K562 (cell line): Measurements from ENCODE around the gene ZCCHC24. TPM values are rescaled to one million over a fixed set of nuclear protein-coding genes. Genes with fewer than 3 reads are reported as not detected.

ENCODE experiments used
- ATAC-seq: fragments of 200-7000 bp; cut with Tn5 transposase; 3 replicates; pipeline ENCODE4 v1.9.1; 2020; ENCODE audit warnings: moderate library complexity
- BruUV-seq: library from RNA; stranded (reverse); fragments of 400-500 nt; replicated peaks from 2 replicates; lab custom pipeline; 2021; lab: Mats Ljungman, UMichigan
- CTCF ChIA-PET: fragments of 300-600 bp; formaldehyde crosslinking; extraction: SDS; loops from one replicate; lab custom pipeline; 2021; ENCODE audit warnings: low intra/inter-chr PET ratio; lab: Yijun Ruan, JAX
- POLR2A ChIA-PET: fragments of 300-600, 350-650 bp; sonication (Branson Sonifier 250); formaldehyde crosslinking; extraction: SDS; loops from one replicate; lab custom pipeline; 2021; ENCODE audit warnings: antibody characterized with exemption, inconsistent platforms; lab: Yijun Ruan, JAX
- DNase-seq, 4 experiments: peaks; one replicate each; pipeline versions ENCODE4 v3.0.0 to v3.0.0-alpha.2; 2011 to 2018; ENCODE audit warnings: low spot score in 3 of 4, mixed read lengths in 3 of 4; ENCODE audit errors: extremely low read depth in 1 of 4
- FAIRE-seq: peaks from 2 replicates; lab custom pipeline; 2011; peaks lifted over from hg19 to GRCh38; lab: Jason Lieb, UNC
- H2AFZ ChIP-seq: 2 replicates; pipeline ENCODE4 v1.6.0; 2011; ENCODE audit warnings: low read depth, low read length, control low read depth, inconsistent platforms
- H3K27ac ChIP-seq: fragments of 200-600 bp; 3 replicates; pipeline ENCODE4 v1.8.0; 2011; ENCODE audit warnings: low read depth, mild to moderate bottlenecking, control low read depth, inconsistent platforms, low read length, moderate library complexity, mixed read lengths; ENCODE audit errors: extremely low read depth
- H3K27me3 ChIP-seq, 2 experiments: fragments of 300-600 bp in 1 of 2; 2 replicates in 1 of 2; 3 replicates in 1 of 2; pipeline versions ENCODE4 v1.6.0 to v1.8.0; 2011; ENCODE audit warnings: inconsistent platforms in 2 of 2, low read length in 2 of 2, mild to moderate bottlenecking in 1 of 2, mixed read lengths in 1 of 2, moderate library complexity in 1 of 2; ENCODE audit not compliant: control insufficient read depth in 2 of 2, insufficient read depth in 2 of 2
- H3K36me3 ChIP-seq: fragments of 300-600 bp; 3 replicates; pipeline ENCODE4 v1.8.0; 2011; ENCODE audit warnings: mild to moderate bottlenecking, low read length, inconsistent platforms; ENCODE audit not compliant: control insufficient read depth, insufficient read depth
- H3K4me1 ChIP-seq, 2 experiments: fragments of 200-600 bp in 1 of 2; replicated peaks in 1 of 2; 2 replicates in 1 of 2; 3 replicates in 1 of 2; pipeline versions ENCODE4 v1.5.1 to v1.8.0; 2011; ENCODE audit warnings: inconsistent platforms in 2 of 2, low read length in 2 of 2, mild to moderate bottlenecking in 1 of 2, mixed read lengths in 1 of 2, moderate library complexity in 1 of 2; ENCODE audit not compliant: control insufficient read depth in 2 of 2, insufficient read depth in 2 of 2
- H3K4me2 ChIP-seq: 2 replicates; pipeline ENCODE4 v1.6.1; 2011; ENCODE audit warnings: low read length, control low read depth, inconsistent platforms, mixed read lengths; ENCODE audit not compliant: insufficient read depth
- H3K4me3 ChIP-seq: fragments of 200-600 bp; sonication (generic), shearing (Covaris generic); 2 replicates; pipeline ENCODE4 v1.5.1; 2016; ENCODE audit warnings: control low read depth, inconsistent platforms
- H3K79me2 ChIP-seq: fragments of 200-600 bp; 3 replicates; pipeline ENCODE4 v1.8.0; 2011; ENCODE audit warnings: low read length, inconsistent platforms; ENCODE audit not compliant: control insufficient read depth, insufficient read depth
- H3K9ac ChIP-seq, 2 experiments: 2 replicates each; pipeline versions ENCODE4 v1.6.0 to v1.6.1; 2011; ENCODE audit warnings: low read depth in 2 of 2, low read length in 2 of 2, control low read depth in 1 of 2, inconsistent platforms in 1 of 2, mild to moderate bottlenecking in 1 of 2, mixed read lengths in 1 of 2; ENCODE audit not compliant: insufficient read depth in 1 of 2
- H3K9me1 ChIP-seq: one replicate; pipeline ENCODE4 v1.6.0; 2011; ENCODE audit warnings: inconsistent platforms, mild to moderate bottlenecking, low read length, moderate library complexity; ENCODE audit not compliant: control insufficient read depth, insufficient read depth
- H3K9me3 ChIP-seq: replicated peaks from 2 replicates; pipeline ENCODE4 v1.5.1; 2011; ENCODE audit warnings: low read depth, low read length, inconsistent platforms; ENCODE audit not compliant: control insufficient read depth, insufficient read depth
- H4K20me1 ChIP-seq: replicated peaks from 2 replicates; pipeline ENCODE4 v1.6.1; 2011; ENCODE audit warnings: low read length, inconsistent platforms, mixed read lengths; ENCODE audit not compliant: control insufficient read depth, insufficient read depth
- CAMTA2 ChIP-seq: fragments of 250-450 bp; sonication (Bioruptor Pico); conservative IDR thresholded peaks from 2 replicates; pipeline ENCODE4 v1.5.1; 2022
- ETV6 ChIP-seq, 3 experiments: fragments of 150-350 bp in 1 of 3; sonication (generic) in 1 of 3; formaldehyde crosslinking in 1 of 3; IDR thresholded peaks; 2 replicates each; pipeline versions ENCODE4 v1.6.1 to v1.8.0; 2014 to 2022; ENCODE audit warnings: borderline replicate concordance in 2 of 3, low read depth in 2 of 3, antibody characterized with exemption in 1 of 3, low read length in 1 of 3, mild to moderate bottlenecking in 1 of 3, missing genetic modification reagents in 1 of 3
- FOXA1 ChIP-seq: fragments of 450-650 bp; IDR thresholded peaks from 2 replicates; pipeline ENCODE4 v1.6.1; 2016; ENCODE audit warnings: mild to moderate bottlenecking, borderline replicate concordance
- FOXK2 ChIP-seq, 2 experiments: fragments of 450-650 bp; IDR thresholded peaks in 1 of 2; conservative IDR thresholded peaks in 1 of 2; 2 replicates each; pipeline ENCODE4 v1.6.1; 2016; ENCODE audit warnings: low read depth in 2 of 2, mild to moderate bottlenecking in 1 of 2
- GABPA ChIP-seq: fragments of 200-800 bp; sonication (Bioruptor generic); conservative IDR thresholded peaks from 2 replicates; pipeline ENCODE4 v1.6.1; 2016; ENCODE audit warnings: low read depth, missing genetic modification characterization, missing compliant biosample characterization
- GATA2 ChIP-seq: sonication (generic); formaldehyde crosslinking; IDR thresholded peaks from 2 replicates; pipeline ENCODE4 v1.4.0; 2020; ENCODE audit warnings: mild to moderate bottlenecking, missing genetic modification reagents
- L3MBTL2 ChIP-seq: fragments of 450-650 bp; IDR thresholded peaks from 2 replicates; pipeline ENCODE4 v1.6.1; 2016; ENCODE audit warnings: mild to moderate bottlenecking, moderate library complexity
- TOE1 ChIP-seq, 2 experiments: fragments of 450-650 bp in 1 of 2; sonication (generic) in 1 of 2; formaldehyde crosslinking in 1 of 2; IDR thresholded peaks; 2 replicates each; pipeline versions ENCODE4 v1.7.1 to v1.8.0; 2016 to 2022; ENCODE audit warnings: borderline replicate concordance in 2 of 2, mild to moderate bottlenecking in 2 of 2, antibody characterized with exemption in 1 of 2, inconsistent platforms in 1 of 2, low read depth in 1 of 2, missing genetic modification reagents in 1 of 2, moderate library complexity in 1 of 2
- ZC3H8 ChIP-seq: fragments of 450-650 bp; IDR thresholded peaks from 2 replicates; pipeline ENCODE4 v1.6.1; 2017
- ZFP36 ChIP-seq: fragments of 150-350 bp; IDR thresholded peaks from 2 replicates; pipeline ENCODE4 v1.6.1; 2018; ENCODE audit warnings: low read length, low read depth; ENCODE audit not compliant: partially characterized antibody
- ZMIZ1 ChIP-seq, 2 experiments: fragments of 150-350 bp in 1 of 2; IDR thresholded peaks; 2 replicates each; pipeline ENCODE4 v1.6.1; 2012 to 2016; ENCODE audit warnings: low read depth in 2 of 2, low read length in 2 of 2, mild to moderate bottlenecking in 1 of 2, moderate library complexity in 1 of 2
- ZNF121 ChIP-seq: sonication (generic); formaldehyde crosslinking; conservative IDR thresholded peaks from 2 replicates; pipeline ENCODE4 v1.8.0; 2022; ENCODE audit warnings: missing genetic modification reagents
- ZNF133 ChIP-seq: fragments of 250-450 bp; sonication (Bioruptor Pico); IDR thresholded peaks from 2 replicates; pipeline ENCODE4 v1.4.0; 2020; ENCODE audit warnings: mild to moderate bottlenecking
- ZNF212 ChIP-seq: fragments of 450-650 bp; formaldehyde crosslinking; IDR thresholded peaks from 2 replicates; pipeline ENCODE4 v1.4.0; 2020; ENCODE audit warnings: mild to moderate bottlenecking
- ZNF263 ChIP-seq: sonication (generic); formaldehyde crosslinking; IDR thresholded peaks from 2 replicates; pipeline ENCODE4 v1.8.0; 2022; ENCODE audit warnings: mild to moderate bottlenecking, missing genetic modification reagents, borderline replicate concordance
- ZNF766 ChIP-seq: fragments of 200-800 bp; sonication (Bioruptor generic); conservative IDR thresholded peaks from 2 replicates; pipeline ENCODE4 v1.6.1; 2016; ENCODE audit warnings: missing genetic modification characterization, missing compliant biosample characterization
- WGBS: fragments of 100-300 bp; shearing (Covaris generic); methylation state at CpG from one replicate; pipeline ENCODE4 v1.1.6; 2016; ENCODE audit warnings: low coverage, mixed read lengths; ENCODE audit not compliant: insufficient coverage; ENCODE audit errors: missing lambda C conversion rate; 5-methylcytosine and 5-hydroxymethylcytosine counted together
- in situ Hi-C: fragments of 300-500 bp; cut with MboI; formaldehyde crosslinking; loops from 4 replicates; pipeline ENCODE4 v1.15.0; 2018; ENCODE audit warnings: inconsistent platforms, mixed read lengths
- intact Hi-C: fragments of 100-400 bp; cut with micrococcal nuclease; formaldehyde crosslinking; loops from 2 replicates; pipeline ENCODE4 v1.14.2; 2022
- polyA plus RNA-seq, 8 experiments: library from polyadenylated mRNA; depleted of rRNA in 4 of 8; stranded (reverse) in 5 of 8; unstranded in 3 of 8; fragments of >200 nt; fragmentation: Nextera tagmentation in 2 of 8; fragmentation: Illumina TruSeq in 1 of 8; extraction: Ambion mirVana in 2 of 8; extraction: Trizol in 1 of 8; gene quantifications; 2 replicates each; pipeline versions ENCODE4 v1.2.1 to v1.2.3, GENCODE V29; 2011 to 2014; ENCODE audit warnings: inconsistent platforms in 1 of 8, missing spikeins in 1 of 8
- total RNA-seq, 7 experiments: library from RNA; depleted of rRNA in 6 of 7; stranded (reverse); fragments of >200 nt in 6 of 7; fragmentation: Illumina TruSeq in 2 of 7; extraction: Trizol in 2 of 7; gene quantifications; 2 replicates each; pipeline versions ENCODE4 v1.2.1 to v1.2.3, GENCODE V29; 2011 to 2021; ENCODE audit warnings: low replicate concordance in 1 of 7

The ZCCHC24 gene
- total and polyA plus RNA-seq, 9 of the 15 experiments (the other 6 are each of a cell fraction or from before 2014, with no cell fraction given): 0.84 to 11.0 (median 4.6) TPM

GRCh38 chr10:79354615-79355014 lies 90.8 kb downstream of the ZCCHC24 start:
- intact Hi-C loops: no loop called here
- ChIA-PET CTCF (no interaction called here), POLR2A (interaction anchor here (0.6 to 1.7 kb wide), 6 partner anchors 10 to 1187 kb away, joined by 3 to 6 read pairs (median 3); no protein-coding TSS in a partner anchor)
- peaks cover 11% of the 10 kb centered on the region for H3K9me1 ChIP-seq
- no peak overlapping the region for H2AFZ ChIP-seq
- no TSS peak for BruUV-seq
- FAIRE-seq: no peak
- peaks cover 63% of the 10 kb centered on the region for H3K36me3 ChIP-seq
- DNase-seq: peak in 1 of 4 experiments; percentile 16
- TF ChIP-seq L3MBTL2: no peak
- no peak for TF ChIP-seq ZNF212 (CRISPR knock-in tag)
- TF ChIP-seq ZNF121 (CRISPR knock-in tag): no peak
- TF ChIP-seq ZFP36: no peak
- TF ChIP-seq ZNF263 (CRISPR knock-in tag): no peak
- TF ChIP-seq GATA2 (CRISPR knock-in tag): no peak
- no peak for TF ChIP-seq CAMTA2 (CRISPR knock-in tag)
- TF ChIP-seq ZNF133: no peak
- no peak for TF ChIP-seq ZC3H8
- TF ChIP-seq ZMIZ1 (IDR thresholded peaks at IDR 0.05; ENCODE audit: low read depth in 2 of 2, low read length in 2 of 2): no peak
- no peak for TF ChIP-seq FOXA1
- no peak for TF ChIP-seq ETV6 (IDR thresholded peaks at IDR 0.05; ENCODE audit: borderline replicate concordance in 1 of 2, low read depth in 2 of 2, low read length in 1 of 2)
- TF ChIP-seq ETV6 (CRISPR knock-in tag; IDR thresholded peaks at IDR 0.05; ENCODE audit: borderline replicate concordance): no peak
- TF ChIP-seq FOXK2 (conservative IDR thresholded peaks at IDR 0.05 in 1 of 2, IDR thresholded peaks at IDR 0.05 in 1 of 2; ENCODE audit: low read depth in 2 of 2): no peak
- TF ChIP-seq TOE1 (IDR thresholded peaks at IDR 0.05; ENCODE audit: borderline replicate concordance): no peak
- no peak for TF ChIP-seq TOE1 (CRISPR knock-in tag; IDR thresholded peaks at IDR 0.05; ENCODE audit: borderline replicate concordance, low read depth)
- TF ChIP-seq GABPA: no peak
- no peak for TF ChIP-seq ZNF766 (CRISPR knock-in tag)
- H3K9me3 ChIP-seq: no peaks in the 10 kb centered on the region
- in situ Hi-C loops: no loop called here
- peaks cover 6 to 17% of the 10 kb centered on the region in 2 experiments; a peak in 4 of 5 replicates for H3K4me1 ChIP-seq
- no peaks in the 10 kb centered on the region for H3K27me3 ChIP-seq
- peaks cover 10% of the 10 kb centered on the region for H4K20me1 ChIP-seq
- no peak overlapping the region for H3K27ac ChIP-seq
- H3K9ac ChIP-seq: no peak overlapping the region
- peaks cover 16% of the 10 kb centered on the region for H3K79me2 ChIP-seq
- 85% methylated on average over 6 of the region's 6 CpGs for WGBS
- no peak overlapping the region for H3K4me3 ChIP-seq
- ATAC-seq: peak; percentile 19
- H3K4me2 ChIP-seq: no peak overlapping the region
